Measurements from ENCODE around the gene KRTAP12-2.

DNA sequence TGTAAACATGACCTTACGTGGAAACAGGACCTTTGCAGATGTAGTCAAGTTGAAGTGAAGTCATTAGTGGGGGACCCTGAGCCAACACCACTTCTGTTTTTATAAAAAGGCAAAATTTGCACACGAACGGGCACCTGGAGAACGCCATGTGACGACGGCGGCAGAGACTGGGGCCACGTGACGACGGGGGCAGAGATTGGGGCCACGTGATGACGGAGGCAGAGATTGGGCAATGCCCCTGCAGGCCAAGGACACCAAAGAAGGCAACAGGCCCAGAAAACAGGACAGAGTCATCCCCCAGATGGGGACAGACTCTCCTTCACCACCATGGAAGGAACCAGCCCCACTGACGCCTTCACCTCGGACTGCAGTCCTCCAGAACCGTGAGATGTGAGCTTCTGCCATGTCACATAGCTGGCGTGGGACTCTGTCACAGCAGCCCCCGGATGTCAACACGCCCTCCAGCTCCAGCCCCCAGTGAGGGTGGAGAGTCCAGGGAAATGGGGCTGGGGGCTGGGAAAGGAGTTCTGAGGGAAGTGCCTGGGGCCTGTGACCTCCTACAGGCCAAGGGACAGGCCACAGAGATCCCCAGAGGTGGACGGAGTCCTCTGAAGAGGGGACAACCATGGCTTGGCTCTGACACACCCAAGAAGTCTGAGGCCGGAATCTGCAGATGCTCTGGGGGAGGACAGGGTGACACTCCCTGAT lies 16.3 kb downstream of the KRTAP12-2 start:
- TF ChIP-seq, protein P1, sequence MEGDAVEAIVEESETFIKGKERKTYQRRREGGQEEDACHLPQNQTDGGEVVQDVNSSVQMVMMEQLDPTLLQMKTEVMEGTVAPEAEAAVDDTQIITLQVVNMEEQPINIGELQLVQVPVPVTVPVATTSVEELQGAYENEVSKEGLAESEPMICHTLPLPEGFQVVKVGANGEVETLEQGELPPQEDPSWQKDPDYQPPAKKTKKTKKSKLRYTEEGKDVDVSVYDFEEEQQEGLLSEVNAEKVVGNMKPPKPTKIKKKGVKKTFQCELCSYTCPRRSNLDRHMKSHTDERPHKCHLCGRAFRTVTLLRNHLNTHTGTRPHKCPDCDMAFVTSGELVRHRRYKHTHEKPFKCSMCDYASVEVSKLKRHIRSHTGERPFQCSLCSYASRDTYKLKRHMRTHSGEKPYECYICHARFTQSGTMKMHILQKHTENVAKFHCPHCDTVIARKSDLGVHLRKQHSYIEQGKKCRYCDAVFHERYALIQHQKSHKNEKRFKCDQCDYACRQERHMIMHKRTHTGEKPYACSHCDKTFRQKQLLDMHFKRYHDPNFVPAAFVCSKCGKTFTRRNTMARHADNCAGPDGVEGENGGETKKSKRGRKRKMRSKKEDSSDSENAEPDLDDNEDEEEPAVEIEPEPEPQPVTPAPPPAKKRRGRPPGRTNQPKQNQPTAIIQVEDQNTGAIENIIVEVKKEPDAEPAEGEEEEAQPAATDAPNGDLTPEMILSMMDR (IDR thresholded peaks at IDR 0.05; ENCODE audit: extremely low read depth in 1 of 2, insufficient read depth in 1 of 2, low read depth in 1 of 2, low read length in 2 of 2), result no peak
- TF ChIP-seq POLR2AphosphoS5 (IDR thresholded peaks at IDR 0.05; ENCODE audit: insufficient read depth, low read depth, low read length), result no peak
- TF ChIP-seq EZH2 (IDR thresholded peaks at IDR 0.05; ENCODE audit: borderline replicate concordance, low read depth, low read length, severe bottlenecking), result no peak
- no peak for TF ChIP-seq GATA2 (IDR thresholded peaks at IDR 0.05; ENCODE audit: insufficient read depth, insufficient read length, low read depth, low read length)
- no peak for TF ChIP-seq JUN (IDR thresholded peaks at IDR 0.05; ENCODE audit: borderline replicate concordance, insufficient read depth, insufficient read length, low read depth)
- no peak for TF ChIP-seq POLR2A (IDR thresholded peaks at IDR 0.05; ENCODE audit: low read depth, low read length)
- TF ChIP-seq, protein P2, sequence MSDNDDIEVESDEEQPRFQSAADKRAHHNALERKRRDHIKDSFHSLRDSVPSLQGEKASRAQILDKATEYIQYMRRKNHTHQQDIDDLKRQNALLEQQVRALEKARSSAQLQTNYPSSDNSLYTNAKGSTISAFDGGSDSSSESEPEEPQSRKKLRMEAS (IDR thresholded peaks at IDR 0.05; ENCODE audit: insufficient read depth, insufficient read length), result no peak
- TF ChIP-seq FOS (IDR thresholded peaks at IDR 0.05; ENCODE audit: borderline replicate concordance, insufficient read depth, low read length), result no peak
- TF ChIP-seq MYC (IDR thresholded peaks at IDR 0.05; ENCODE audit: low read depth, low read length), result no peak

Data from endothelial cell of umbilical vein (primary cell).